Measurements from ENCODE around the gene MRPL10.

Gene MRPL10

GRCh38 chr17:47789611-47790561 is 41.5 kb downstream of the MRPL10 start (continued):
- TF ChIP-seq ZIC2 (tag by site-specific recombination; IDR thresholded peaks at IDR 0.05) = peak; percentile 57; the same call in 1 of the 2 replicates
- peak; percentile 40; the same call in 1 of the 2 replicates for TF ChIP-seq KLF9 (tag by site-specific recombination; IDR thresholded peaks at IDR 0.05; ENCODE audit: low read depth)
- TF ChIP-seq ZNF48 (tag by site-specific recombination; IDR thresholded peaks at IDR 0.05) = no peak
- no peak for TF ChIP-seq ZNF416 (tag by site-specific recombination; IDR thresholded peaks at IDR 0.05)
- TF ChIP-seq ZNF221 (tag by site-specific recombination; IDR thresholded peaks at IDR 0.05; ENCODE audit: borderline replicate concordance) = no peak
- TF ChIP-seq ZNF121 (tag by site-specific recombination; IDR thresholded peaks at IDR 0.05) = 0 out of 2 replicates have a peak, but pooled peaks have one; percentile 17
- no peak for TF ChIP-seq ZNF561 (tag by site-specific recombination; IDR thresholded peaks at IDR 0.05; ENCODE audit: borderline replicate concordance)
- TF ChIP-seq ZNF138 (tag by site-specific recombination; IDR thresholded peaks at IDR 0.05; ENCODE audit: borderline replicate concordance) = no peak
- no peak for TF ChIP-seq ZNF785 (tag by site-specific recombination; IDR thresholded peaks at IDR 0.05)
- no peak for TF ChIP-seq ZNF157 (tag by site-specific recombination; IDR thresholded peaks at IDR 0.05)
- TF ChIP-seq ZNF324 (tag by site-specific recombination; IDR thresholded peaks at IDR 0.05) = 0 out of 2 replicates have a peak, but pooled peaks have one; percentile 20
- TF ChIP-seq ZNF280D (tag by site-specific recombination; IDR thresholded peaks at IDR 0.05) = no peak
- no peak for TF ChIP-seq ZNF423 (tag by site-specific recombination; IDR thresholded peaks at IDR 0.05)
- TF ChIP-seq HOXA7 (CRISPR knock-in tag; IDR thresholded peaks at IDR 0.05; ENCODE audit: borderline replicate concordance) = no peak
- TF ChIP-seq IKZF3 (tag by site-specific recombination; IDR thresholded peaks at IDR 0.05) = no peak
- TF ChIP-seq, protein P1, sequence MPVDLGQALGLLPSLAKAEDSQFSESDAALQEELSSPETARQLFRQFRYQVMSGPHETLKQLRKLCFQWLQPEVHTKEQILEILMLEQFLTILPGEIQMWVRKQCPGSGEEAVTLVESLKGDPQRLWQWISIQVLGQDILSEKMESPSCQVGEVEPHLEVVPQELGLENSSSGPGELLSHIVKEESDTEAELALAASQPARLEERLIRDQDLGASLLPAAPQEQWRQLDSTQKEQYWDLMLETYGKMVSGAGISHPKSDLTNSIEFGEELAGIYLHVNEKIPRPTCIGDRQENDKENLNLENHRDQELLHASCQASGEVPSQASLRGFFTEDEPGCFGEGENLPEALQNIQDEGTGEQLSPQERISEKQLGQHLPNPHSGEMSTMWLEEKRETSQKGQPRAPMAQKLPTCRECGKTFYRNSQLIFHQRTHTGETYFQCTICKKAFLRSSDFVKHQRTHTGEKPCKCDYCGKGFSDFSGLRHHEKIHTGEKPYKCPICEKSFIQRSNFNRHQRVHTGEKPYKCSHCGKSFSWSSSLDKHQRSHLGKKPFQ (tag by site-specific recombination; IDR thresholded peaks at IDR 0.05) = no peak
- TF ChIP-seq ZNF239 (tag by site-specific recombination; IDR thresholded peaks at IDR 0.05) = no peak
- TF ChIP-seq, protein P2, sequence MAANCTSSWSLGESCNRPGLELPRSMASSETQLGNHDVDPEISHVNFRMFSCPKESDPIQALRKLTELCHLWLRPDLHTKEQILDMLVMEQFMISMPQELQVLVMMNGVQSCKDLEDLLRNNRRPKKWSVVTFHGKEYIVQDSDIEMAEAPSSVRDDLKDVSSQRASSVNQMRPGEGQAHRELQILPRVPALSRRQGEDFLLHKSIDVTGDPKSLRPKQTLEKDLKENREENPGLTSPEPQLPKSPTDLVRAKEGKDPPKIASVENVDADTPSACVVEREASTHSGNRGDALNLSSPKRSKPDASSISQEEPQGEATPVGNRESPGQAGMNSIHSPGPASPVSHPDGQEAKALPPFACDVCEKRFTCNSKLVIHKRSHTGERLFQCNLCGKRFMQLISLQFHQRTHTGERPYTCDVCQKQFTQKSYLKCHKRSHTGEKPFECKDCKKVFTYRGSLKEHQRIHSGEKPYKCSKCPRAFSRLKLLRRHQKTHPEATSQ (tag by site-specific recombination; IDR thresholded peaks at IDR 0.05) = peak; percentile 13; the same call in 1 of the 2 replicates
- TF ChIP-seq ZNF549 (tag by site-specific recombination; IDR thresholded peaks at IDR 0.05) = no peak
- 0 out of 2 replicates have a peak, but pooled peaks have one; percentile 82 for TF ChIP-seq ZFP37 (tag by site-specific recombination; IDR thresholded peaks at IDR 0.05)
- TF ChIP-seq GLI4 (tag by site-specific recombination; IDR thresholded peaks at IDR 0.05) = no peak
- peak; percentile 30; the same call in 1 of the 2 replicates for TF ChIP-seq ZNF501 (tag by site-specific recombination; IDR thresholded peaks at IDR 0.05)
- TF ChIP-seq ZNF248 (tag by site-specific recombination; IDR thresholded peaks at IDR 0.05) = no peak
- no peak for TF ChIP-seq ZNF560 (tag by site-specific recombination; IDR thresholded peaks at IDR 0.05; ENCODE audit: borderline replicate concordance)
- TF ChIP-seq, protein P3, sequence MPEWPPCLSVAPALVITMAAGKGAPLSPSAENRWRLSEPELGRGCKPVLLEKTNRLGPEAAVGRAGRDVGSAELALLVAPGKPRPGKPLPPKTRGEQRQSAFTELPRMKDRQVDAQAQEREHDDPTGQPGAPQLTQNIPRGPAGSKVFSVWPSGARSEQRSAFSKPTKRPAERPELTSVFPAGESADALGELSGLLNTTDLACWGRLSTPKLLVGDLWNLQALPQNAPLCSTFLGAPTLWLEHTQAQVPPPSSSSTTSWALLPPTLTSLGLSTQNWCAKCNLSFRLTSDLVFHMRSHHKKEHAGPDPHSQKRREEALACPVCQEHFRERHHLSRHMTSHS (tag by site-specific recombination; IDR thresholded peaks at IDR 0.05) = no peak
- TF ChIP-seq ZNF830 (tag by site-specific recombination; IDR thresholded peaks at IDR 0.05; ENCODE audit: low read depth) = no peak
- no peak for TF ChIP-seq REPIN1 (tag by site-specific recombination; IDR thresholded peaks at IDR 0.05; ENCODE audit: low read depth)
- no peak for TF ChIP-seq ZSCAN23 (tag by site-specific recombination; IDR thresholded peaks at IDR 0.05)
- no peak for TF ChIP-seq ZNF280C (tag by site-specific recombination; IDR thresholded peaks at IDR 0.05)
- no peak for TF ChIP-seq SALL2 (tag by site-specific recombination; IDR thresholded peaks at IDR 0.05; ENCODE audit: borderline replicate concordance)
- TF ChIP-seq ZNF132 (tag by site-specific recombination; IDR thresholded peaks at IDR 0.05; ENCODE audit: borderline replicate concordance) = no peak

Data from HEK293 (cell line).